WTC11 (cell line): ENCODE data around the gene INTS4. TPM values are rescaled to one million over a fixed set of nuclear protein-coding genes. Genes with fewer than 3 reads are reported as not detected.
A peak's percentile ranks its signal among the peaks of the same experiment; 100 is the strongest.

Source experiments
- ATF1 ChIP-seq: sonication (generic); formaldehyde crosslinking; IDR thresholded peaks from 2 replicates; pipeline ENCODE4 v1.8.1; 2023; ENCODE audit warnings: mild to moderate bottlenecking, moderate library complexity, missing genetic modification reagents
- CREM ChIP-seq: sonication (generic); formaldehyde crosslinking; IDR thresholded peaks from 2 replicates; pipeline ENCODE4 v1.8.1; 2022; ENCODE audit warnings: mild to moderate bottlenecking, missing genetic modification reagents, moderate library complexity
- ELF4 ChIP-seq: sonication (generic); formaldehyde crosslinking; IDR thresholded peaks from 2 replicates; pipeline ENCODE4 v1.8.1; 2022; ENCODE audit warnings: low read depth, mild to moderate bottlenecking, moderate library complexity, missing genetic modification reagents
- FOXP1 ChIP-seq: sonication (generic); formaldehyde crosslinking; IDR thresholded peaks from 2 replicates; pipeline ENCODE4 v1.8.0; 2022; ENCODE audit warnings: missing genetic modification reagents, mild to moderate bottlenecking, moderate library complexity, borderline replicate concordance
- HMGA2 ChIP-seq: fragments of 250-450 bp; sonication (Bioruptor Pico); IDR thresholded peaks from 2 replicates; pipeline ENCODE4 v1.4.0; 2021; ENCODE audit warnings: mild to moderate bottlenecking, moderate library complexity
- JUN ChIP-seq: sonication (generic); formaldehyde crosslinking; IDR thresholded peaks from 2 replicates; pipeline ENCODE4 v1.8.0; 2023; ENCODE audit warnings: mild to moderate bottlenecking, missing genetic modification reagents
- KAT7 ChIP-seq: sonication (generic); formaldehyde crosslinking; IDR thresholded peaks from 2 replicates; pipeline ENCODE4 v1.8.1; 2023; ENCODE audit warnings: missing genetic modification reagents, mild to moderate bottlenecking, borderline replicate concordance
- NFATC4 ChIP-seq: fragments of 250-450 bp; sonication (Bioruptor Pico); IDR thresholded peaks from 2 replicates; pipeline ENCODE4 v1.9.0; 2021; ENCODE audit warnings: mild to moderate bottlenecking
- SMAD4 ChIP-seq: sonication (generic); formaldehyde crosslinking; IDR thresholded peaks from 2 replicates; pipeline ENCODE4 v1.8.0; 2022; ENCODE audit warnings: mild to moderate bottlenecking, missing genetic modification reagents
- SOX15 ChIP-seq: fragments of 250-450 bp; sonication (Bioruptor Pico); IDR thresholded peaks from 2 replicates; pipeline ENCODE4 v1.9.0; 2021; ENCODE audit warnings: mild to moderate bottlenecking
- ZNF121 ChIP-seq: sonication (generic); formaldehyde crosslinking; IDR thresholded peaks from 2 replicates; pipeline ENCODE4 v1.8.0; 2023; ENCODE audit warnings: missing genetic modification reagents
- ZNF138 ChIP-seq: sonication (generic); formaldehyde crosslinking; conservative IDR thresholded peaks from 2 replicates; pipeline ENCODE4 v1.8.1; 2022; ENCODE audit warnings: mild to moderate bottlenecking, moderate library complexity, missing genetic modification reagents
- ZNF396 ChIP-seq: fragments of 250-450 bp; sonication (Bioruptor Pico); IDR thresholded peaks from 2 replicates; pipeline ENCODE4 v1.8.0; 2021; ENCODE audit warnings: mild to moderate bottlenecking, moderate library complexity, borderline replicate concordance
- ZNF416 ChIP-seq: fragments of 250-450 bp; sonication (Bioruptor Pico); IDR thresholded peaks from 2 replicates; pipeline ENCODE4 v1.9.0; 2021; ENCODE audit warnings: mild to moderate bottlenecking, inconsistent platforms
- total RNA-seq: library from RNA; stranded (reverse); gene quantifications from 3 replicates; pipeline ENCODE4 v1.2.3, GENCODE V29; 2021
- TF ChIP-seq, protein P1 (sequence below): fragments of 250-450 bp; sonication (Bioruptor Pico); IDR thresholded peaks from 2 replicates; pipeline ENCODE4 v1.9.0; 2021; ENCODE audit warnings: moderate library complexity, mild to moderate bottlenecking, inconsistent platforms, borderline replicate concordance
- TF ChIP-seq, protein P2 (sequence below): sonication (generic); formaldehyde crosslinking; IDR thresholded peaks from 2 replicates; pipeline ENCODE4 v1.8.1; 2023; ENCODE audit warnings: mild to moderate bottlenecking, missing genetic modification reagents, borderline replicate concordance
- TF ChIP-seq, protein P3 (sequence below): sonication (generic); formaldehyde crosslinking; IDR thresholded peaks from 2 replicates; pipeline ENCODE4 v1.8.1; 2023; ENCODE audit warnings: mild to moderate bottlenecking, moderate library complexity, missing genetic modification reagents
- TF ChIP-seq, protein P4 (sequence below): fragments of 250-450 bp; sonication (Bioruptor Pico); IDR thresholded peaks from 2 replicates; pipeline ENCODE4 v2.1.2; 2022; ENCODE audit warnings: mild to moderate bottlenecking, moderate library complexity
- TF ChIP-seq, protein P5 (sequence below): sonication (generic); formaldehyde crosslinking; IDR thresholded peaks from 2 replicates; pipeline ENCODE4 v1.8.1; 2023; ENCODE audit warnings: mild to moderate bottlenecking, missing genetic modification reagents, moderate library complexity

INTS4 gene
- total RNA-seq, 1 experiment from 2014 or later: 34.2 TPM

DNA sequence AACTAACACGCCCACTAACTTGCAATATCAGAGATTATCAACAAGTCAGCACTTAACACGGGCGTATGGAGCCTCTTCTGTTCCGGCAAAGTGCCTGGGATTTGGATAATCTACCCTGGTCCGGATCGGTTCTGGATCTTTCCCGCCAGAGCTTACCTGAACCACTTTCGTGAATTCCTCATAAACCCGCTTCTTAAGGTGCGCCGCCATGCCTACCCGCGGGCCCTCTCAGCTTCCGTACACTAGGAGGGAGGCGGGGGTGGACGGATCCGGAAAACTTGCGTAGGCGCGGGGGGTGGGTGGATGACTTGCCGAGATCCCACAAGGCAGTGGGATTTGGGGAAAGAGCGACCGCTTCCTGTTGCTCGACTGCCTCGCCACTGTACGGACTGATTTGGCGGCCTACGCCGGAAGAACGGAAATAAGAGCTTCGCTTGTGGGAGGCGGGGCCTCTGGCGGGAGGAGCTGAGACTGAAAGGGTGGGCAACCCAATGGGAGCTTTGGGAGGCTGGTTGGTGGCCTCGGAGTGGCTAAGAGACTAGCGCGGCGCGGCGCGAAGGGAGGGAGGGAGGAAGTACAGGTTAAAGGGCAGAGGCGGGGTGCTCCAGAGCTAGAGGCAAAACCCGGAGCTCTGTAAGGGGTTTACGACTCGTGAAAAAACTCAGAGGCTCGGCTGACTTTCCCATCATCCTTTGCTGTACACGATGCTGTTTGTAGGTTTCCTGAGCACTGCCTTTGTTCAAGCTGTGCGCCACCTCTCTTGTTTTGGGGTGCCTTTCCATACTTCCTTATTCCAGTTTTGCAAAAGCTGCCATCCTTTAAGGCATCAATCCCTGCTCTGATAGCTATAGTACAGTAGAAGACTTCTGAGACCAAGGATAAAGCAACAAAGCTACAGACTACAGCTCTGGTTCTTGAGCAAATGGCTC, at the start of gene INTS4 (continued):
- TF ChIP-seq ZNF121 (CRISPR knock-in tag) (no peak), NFATC4 (no peak), FOXP1 (CRISPR knock-in tag) (peak; percentile 39; the same call in 1 of the 2 replicates), ATF1 (CRISPR knock-in tag) (no peak), ZNF138 (no peak), CREM (CRISPR knock-in tag) (peak; percentile 69; the same call in 1 of the 2 replicates), ELF4 (CRISPR knock-in tag) (no peak), KAT7 (CRISPR knock-in tag) (no peak), ZNF416 (CRISPR knock-in tag) (no peak), JUN (no peak), SOX15 (CRISPR knock-in tag) (no peak), ZNF396 (no peak), HMGA2 (no peak), SMAD4 (CRISPR knock-in tag) (no peak)
- TF ChIP-seq, protein P1, sequence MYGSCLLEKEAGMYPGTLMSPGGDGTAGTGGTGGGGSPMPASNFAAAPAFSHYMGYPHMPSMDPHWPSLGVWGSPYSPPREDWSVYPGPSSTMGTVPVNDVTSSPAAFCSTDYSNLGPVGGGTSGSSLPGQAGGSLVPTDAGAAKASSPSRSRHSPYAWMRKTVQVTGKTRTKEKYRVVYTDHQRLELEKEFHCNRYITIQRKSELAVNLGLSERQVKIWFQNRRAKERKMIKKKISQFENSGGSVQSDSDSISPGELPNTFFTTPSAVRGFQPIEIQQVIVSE (CRISPR knock-in tag): no peak
- TF ChIP-seq, protein P2, sequence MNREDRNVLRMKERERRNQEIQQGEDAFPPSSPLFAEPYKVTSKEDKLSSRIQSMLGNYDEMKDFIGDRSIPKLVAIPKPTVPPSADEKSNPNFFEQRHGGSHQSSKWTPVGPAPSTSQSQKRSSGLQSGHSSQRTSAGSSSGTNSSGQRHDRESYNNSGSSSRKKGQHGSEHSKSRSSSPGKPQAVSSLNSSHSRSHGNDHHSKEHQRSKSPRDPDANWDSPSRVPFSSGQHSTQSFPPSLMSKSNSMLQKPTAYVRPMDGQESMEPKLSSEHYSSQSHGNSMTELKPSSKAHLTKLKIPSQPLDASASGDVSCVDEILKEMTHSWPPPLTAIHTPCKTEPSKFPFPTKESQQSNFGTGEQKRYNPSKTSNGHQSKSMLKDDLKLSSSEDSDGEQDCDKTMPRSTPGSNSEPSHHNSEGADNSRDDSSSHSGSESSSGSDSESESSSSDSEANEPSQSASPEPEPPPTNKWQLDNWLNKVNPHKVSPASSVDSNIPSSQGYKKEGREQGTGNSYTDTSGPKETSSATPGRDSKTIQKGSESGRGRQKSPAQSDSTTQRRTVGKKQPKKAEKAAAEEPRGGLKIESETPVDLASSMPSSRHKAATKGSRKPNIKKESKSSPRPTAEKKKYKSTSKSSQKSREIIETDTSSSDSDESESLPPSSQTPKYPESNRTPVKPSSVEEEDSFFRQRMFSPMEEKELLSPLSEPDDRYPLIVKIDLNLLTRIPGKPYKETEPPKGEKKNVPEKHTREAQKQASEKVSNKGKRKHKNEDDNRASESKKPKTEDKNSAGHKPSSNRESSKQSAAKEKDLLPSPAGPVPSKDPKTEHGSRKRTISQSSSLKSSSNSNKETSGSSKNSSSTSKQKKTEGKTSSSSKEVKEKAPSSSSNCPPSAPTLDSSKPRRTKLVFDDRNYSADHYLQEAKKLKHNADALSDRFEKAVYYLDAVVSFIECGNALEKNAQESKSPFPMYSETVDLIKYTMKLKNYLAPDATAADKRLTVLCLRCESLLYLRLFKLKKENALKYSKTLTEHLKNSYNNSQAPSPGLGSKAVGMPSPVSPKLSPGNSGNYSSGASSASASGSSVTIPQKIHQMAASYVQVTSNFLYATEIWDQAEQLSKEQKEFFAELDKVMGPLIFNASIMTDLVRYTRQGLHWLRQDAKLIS: no peak
- TF ChIP-seq, protein P3, sequence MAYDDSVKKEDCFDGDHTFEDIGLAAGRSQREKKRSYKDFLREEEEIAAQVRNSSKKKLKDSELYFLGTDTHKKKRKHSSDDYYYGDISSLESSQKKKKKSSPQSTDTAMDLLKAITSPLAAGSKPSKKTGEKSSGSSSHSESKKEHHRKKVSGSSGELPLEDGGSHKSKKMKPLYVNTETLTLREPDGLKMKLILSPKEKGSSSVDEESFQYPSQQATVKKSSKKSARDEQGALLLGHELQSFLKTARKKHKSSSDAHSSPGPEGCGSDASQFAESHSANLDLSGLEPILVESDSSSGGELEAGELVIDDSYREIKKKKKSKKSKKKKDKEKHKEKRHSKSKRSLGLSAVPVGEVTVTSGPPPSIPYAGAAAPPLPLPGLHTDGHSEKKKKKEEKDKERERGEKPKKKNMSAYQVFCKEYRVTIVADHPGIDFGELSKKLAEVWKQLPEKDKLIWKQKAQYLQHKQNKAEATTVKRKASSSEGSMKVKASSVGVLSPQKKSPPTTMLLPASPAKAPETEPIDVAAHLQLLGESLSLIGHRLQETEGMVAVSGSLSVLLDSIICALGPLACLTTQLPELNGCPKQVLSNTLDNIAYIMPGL (CRISPR knock-in tag): no peak
- TF ChIP-seq, protein P4, sequence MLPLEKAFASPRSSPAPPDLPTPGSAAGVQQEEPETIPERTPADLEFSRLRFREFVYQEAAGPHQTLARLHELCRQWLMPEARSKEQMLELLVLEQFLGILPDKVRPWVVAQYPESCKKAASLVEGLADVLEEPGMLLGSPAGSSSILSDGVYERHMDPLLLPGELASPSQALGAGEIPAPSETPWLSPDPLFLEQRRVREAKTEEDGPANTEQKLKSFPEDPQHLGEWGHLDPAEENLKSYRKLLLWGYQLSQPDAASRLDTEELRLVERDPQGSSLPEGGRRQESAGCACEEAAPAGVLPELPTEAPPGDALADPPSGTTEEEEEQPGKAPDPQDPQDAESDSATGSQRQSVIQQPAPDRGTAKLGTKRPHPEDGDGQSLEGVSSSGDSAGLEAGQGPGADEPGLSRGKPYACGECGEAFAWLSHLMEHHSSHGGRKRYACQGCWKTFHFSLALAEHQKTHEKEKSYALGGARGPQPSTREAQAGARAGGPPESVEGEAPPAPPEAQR (CRISPR knock-in tag): no peak
- TF ChIP-seq, protein P5, sequence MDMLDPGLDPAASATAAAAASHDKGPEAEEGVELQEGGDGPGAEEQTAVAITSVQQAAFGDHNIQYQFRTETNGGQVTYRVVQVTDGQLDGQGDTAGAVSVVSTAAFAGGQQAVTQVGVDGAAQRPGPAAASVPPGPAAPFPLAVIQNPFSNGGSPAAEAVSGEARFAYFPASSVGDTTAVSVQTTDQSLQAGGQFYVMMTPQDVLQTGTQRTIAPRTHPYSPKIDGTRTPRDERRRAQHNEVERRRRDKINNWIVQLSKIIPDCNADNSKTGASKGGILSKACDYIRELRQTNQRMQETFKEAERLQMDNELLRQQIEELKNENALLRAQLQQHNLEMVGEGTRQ (CRISPR knock-in tag): no peak
